K562 (cell line): Measurements from ENCODE around the gene CDC42BPB. TPM values are rescaled to one million over a fixed set of nuclear protein-coding genes. Genes with fewer than 3 reads are reported as not detected.

Source experiments
- ATAC-seq: fragments of 200-7000 bp; cut with Tn5 transposase; 3 replicates; pipeline ENCODE4 v1.9.1; 2020; ENCODE audit warnings: moderate library complexity
- BruUV-seq: library from RNA; stranded (reverse); fragments of 400-500 nt; replicated peaks from 2 replicates; lab custom pipeline; 2021; lab: Mats Ljungman, UMichigan
- CTCF ChIA-PET: fragments of 300-600 bp; formaldehyde crosslinking; extraction: SDS; loops from one replicate; lab custom pipeline; 2021; ENCODE audit warnings: low intra/inter-chr PET ratio; lab: Yijun Ruan, JAX
- POLR2A ChIA-PET: fragments of 300-600, 350-650 bp; sonication (Branson Sonifier 250); formaldehyde crosslinking; extraction: SDS; loops from one replicate; lab custom pipeline; 2021; ENCODE audit warnings: antibody characterized with exemption, inconsistent platforms; lab: Yijun Ruan, JAX
- DNase-seq, 4 experiments: peaks; one replicate each; pipeline versions ENCODE4 v3.0.0 to v3.0.0-alpha.2; 2011 to 2018; ENCODE audit warnings: low spot score in 3 of 4, mixed read lengths in 3 of 4; ENCODE audit errors: extremely low read depth in 1 of 4
- FAIRE-seq: peaks from 2 replicates; lab custom pipeline; 2011; peaks lifted over from hg19 to GRCh38; lab: Jason Lieb, UNC
- H2AFZ ChIP-seq: 2 replicates; pipeline ENCODE4 v1.6.0; 2011; ENCODE audit warnings: low read depth, low read length, control low read depth, inconsistent platforms
- H3K27ac ChIP-seq: fragments of 200-600 bp; 3 replicates; pipeline ENCODE4 v1.8.0; 2011; ENCODE audit warnings: low read depth, mild to moderate bottlenecking, control low read depth, inconsistent platforms, low read length, moderate library complexity, mixed read lengths; ENCODE audit errors: extremely low read depth
- H3K27me3 ChIP-seq, 2 experiments: fragments of 300-600 bp in 1 of 2; 2 replicates in 1 of 2; 3 replicates in 1 of 2; pipeline versions ENCODE4 v1.6.0 to v1.8.0; 2011; ENCODE audit warnings: inconsistent platforms in 2 of 2, low read length in 2 of 2, mild to moderate bottlenecking in 1 of 2, mixed read lengths in 1 of 2, moderate library complexity in 1 of 2; ENCODE audit not compliant: control insufficient read depth in 2 of 2, insufficient read depth in 2 of 2
- H3K36me3 ChIP-seq: fragments of 300-600 bp; 3 replicates; pipeline ENCODE4 v1.8.0; 2011; ENCODE audit warnings: mild to moderate bottlenecking, low read length, inconsistent platforms; ENCODE audit not compliant: control insufficient read depth, insufficient read depth
- H3K4me1 ChIP-seq, 2 experiments: fragments of 200-600 bp in 1 of 2; replicated peaks in 1 of 2; 2 replicates in 1 of 2; 3 replicates in 1 of 2; pipeline versions ENCODE4 v1.5.1 to v1.8.0; 2011; ENCODE audit warnings: inconsistent platforms in 2 of 2, low read length in 2 of 2, mild to moderate bottlenecking in 1 of 2, mixed read lengths in 1 of 2, moderate library complexity in 1 of 2; ENCODE audit not compliant: control insufficient read depth in 2 of 2, insufficient read depth in 2 of 2
- H3K4me2 ChIP-seq: 2 replicates; pipeline ENCODE4 v1.6.1; 2011; ENCODE audit warnings: low read length, control low read depth, inconsistent platforms, mixed read lengths; ENCODE audit not compliant: insufficient read depth
- H3K4me3 ChIP-seq: fragments of 200-600 bp; sonication (generic), shearing (Covaris generic); 2 replicates; pipeline ENCODE4 v1.5.1; 2016; ENCODE audit warnings: control low read depth, inconsistent platforms
- H3K79me2 ChIP-seq: fragments of 200-600 bp; 3 replicates; pipeline ENCODE4 v1.8.0; 2011; ENCODE audit warnings: low read length, inconsistent platforms; ENCODE audit not compliant: control insufficient read depth, insufficient read depth
- H3K9ac ChIP-seq, 2 experiments: 2 replicates each; pipeline versions ENCODE4 v1.6.0 to v1.6.1; 2011; ENCODE audit warnings: low read depth in 2 of 2, low read length in 2 of 2, control low read depth in 1 of 2, inconsistent platforms in 1 of 2, mild to moderate bottlenecking in 1 of 2, mixed read lengths in 1 of 2; ENCODE audit not compliant: insufficient read depth in 1 of 2
- H3K9me1 ChIP-seq: one replicate; pipeline ENCODE4 v1.6.0; 2011; ENCODE audit warnings: inconsistent platforms, mild to moderate bottlenecking, low read length, moderate library complexity; ENCODE audit not compliant: control insufficient read depth, insufficient read depth
- H3K9me3 ChIP-seq: replicated peaks from 2 replicates; pipeline ENCODE4 v1.5.1; 2011; ENCODE audit warnings: low read depth, low read length, inconsistent platforms; ENCODE audit not compliant: control insufficient read depth, insufficient read depth
- H4K20me1 ChIP-seq: replicated peaks from 2 replicates; pipeline ENCODE4 v1.6.1; 2011; ENCODE audit warnings: low read length, inconsistent platforms, mixed read lengths; ENCODE audit not compliant: control insufficient read depth, insufficient read depth
- C11orf30 ChIP-seq: fragments of 450-650 bp; IDR thresholded peaks from 2 replicates; pipeline ENCODE4 v1.6.1; 2016; ENCODE audit warnings: low read depth, mild to moderate bottlenecking
- GMEB1 ChIP-seq: fragments of 250-450 bp; sonication (Bioruptor Pico); IDR thresholded peaks from 2 replicates; pipeline ENCODE4 v1.4.0; 2020; ENCODE audit warnings: mild to moderate bottlenecking
- HEY1 ChIP-seq: fragments of 250-450 bp; sonication (Bioruptor Pico); IDR thresholded peaks from 2 replicates; pipeline ENCODE4 v1.5.0; 2020; ENCODE audit warnings: mild to moderate bottlenecking, moderate library complexity, borderline replicate concordance
- LCOR ChIP-seq: sonication (generic); formaldehyde crosslinking; IDR thresholded peaks from 2 replicates; pipeline ENCODE4 v1.8.0; 2022; ENCODE audit warnings: mild to moderate bottlenecking, missing genetic modification reagents
- PML ChIP-seq: IDR thresholded peaks from 2 replicates; pipeline ENCODE4 v1.6.1; 2012; ENCODE audit warnings: low read length, inconsistent platforms
- SMAD4 ChIP-seq: fragments of 250-450 bp; sonication (Bioruptor Pico); conservative IDR thresholded peaks from 2 replicates; pipeline ENCODE4 v1.8.0; 2021; ENCODE audit warnings: inconsistent platforms, mild to moderate bottlenecking, moderate library complexity
- ZFX ChIP-seq: sonication (generic); formaldehyde crosslinking; IDR thresholded peaks from 2 replicates; pipeline ENCODE4 v1.8.0; 2022; ENCODE audit warnings: mild to moderate bottlenecking, missing genetic modification reagents, moderate library complexity
- ZNF175 ChIP-seq: fragments of 200-800 bp; sonication (Bioruptor generic); IDR thresholded peaks from 2 replicates; pipeline ENCODE4 v1.6.1; 2016; ENCODE audit warnings: low read depth, mild to moderate bottlenecking, missing genetic modification characterization, missing compliant biosample characterization
- ZNF766 ChIP-seq: fragments of 200-800 bp; sonication (Bioruptor generic); conservative IDR thresholded peaks from 2 replicates; pipeline ENCODE4 v1.6.1; 2016; ENCODE audit warnings: missing genetic modification characterization, missing compliant biosample characterization
- WGBS: fragments of 100-300 bp; shearing (Covaris generic); methylation state at CpG from one replicate; pipeline ENCODE4 v1.1.6; 2016; ENCODE audit warnings: low coverage, mixed read lengths; ENCODE audit not compliant: insufficient coverage; ENCODE audit errors: missing lambda C conversion rate; 5-methylcytosine and 5-hydroxymethylcytosine counted together
- in situ Hi-C: fragments of 300-500 bp; cut with MboI; formaldehyde crosslinking; loops from 4 replicates; pipeline ENCODE4 v1.15.0; 2018; ENCODE audit warnings: inconsistent platforms, mixed read lengths
- intact Hi-C: fragments of 100-400 bp; cut with micrococcal nuclease; formaldehyde crosslinking; loops from 2 replicates; pipeline ENCODE4 v1.14.2; 2022
- polyA plus RNA-seq, 8 experiments: library from polyadenylated mRNA; depleted of rRNA in 4 of 8; stranded (reverse) in 5 of 8; unstranded in 3 of 8; fragments of >200 nt; fragmentation: Nextera tagmentation in 2 of 8; fragmentation: Illumina TruSeq in 1 of 8; extraction: Ambion mirVana in 2 of 8; extraction: Trizol in 1 of 8; gene quantifications; 2 replicates each; pipeline versions ENCODE4 v1.2.1 to v1.2.3, GENCODE V29; 2011 to 2014; ENCODE audit warnings: inconsistent platforms in 1 of 8, missing spikeins in 1 of 8
- total RNA-seq, 7 experiments: library from RNA; depleted of rRNA in 6 of 7; stranded (reverse); fragments of >200 nt in 6 of 7; fragmentation: Illumina TruSeq in 2 of 7; extraction: Trizol in 2 of 7; gene quantifications; 2 replicates each; pipeline versions ENCODE4 v1.2.1 to v1.2.3, GENCODE V29; 2011 to 2021; ENCODE audit warnings: low replicate concordance in 1 of 7
- TF ChIP-seq, protein P1 (sequence below): sonication (generic); formaldehyde crosslinking; IDR thresholded peaks from 2 replicates; pipeline ENCODE4 v1.4.0; 2020; ENCODE audit warnings: mild to moderate bottlenecking, missing genetic modification reagents

The CDC42BPB gene
- total and polyA plus RNA-seq, 9 of the 15 experiments (the other 6 are each of a cell fraction or from before 2014, with no cell fraction given), result 0.07 to 24.3 (median 12.6) TPM

GRCh38 chr14:102930138-102930752 lies 127.1 kb downstream of the CDC42BPB start:
- Histone ChIP-seq H3K36me3 (peaks cover 6% of the 10 kb centered on the region; the same call in 1 of the 3 replicates), H3K4me3 (no peak overlapping the region), H3K9ac (no peak overlapping the region), H3K27me3 (no peaks in the 10 kb centered on the region), H3K27ac (no peak overlapping the region), H3K9me1 (no peaks in the 10 kb centered on the region), H3K4me2 (no peak overlapping the region), H4K20me1 (no peaks in the 10 kb centered on the region), H2AFZ (no peak overlapping the region), H3K9me3 (no peaks in the 10 kb centered on the region), H3K79me2 (no peaks in the 10 kb centered on the region), H3K4me1 (peaks cover 0 to 26% of the 10 kb centered on the region in 2 experiments; a peak in 3 of 5 replicates)
- intact Hi-C loops (no loop called here), in situ Hi-C loops (no loop called here)
- WGBS, result 100% methylated on average over 4 of the region's 74 CpGs
- BruUV-seq, result no TSS peak
- TF ChIP-seq C11orf30 (no peak), ZNF766 (CRISPR knock-in tag) (no peak)
- no peak for FAIRE-seq
- DNase-seq, result no peak
- ChIA-PET CTCF (no interaction called here), POLR2A (no interaction called here)
- ATAC-seq, result no peak

DNA sequence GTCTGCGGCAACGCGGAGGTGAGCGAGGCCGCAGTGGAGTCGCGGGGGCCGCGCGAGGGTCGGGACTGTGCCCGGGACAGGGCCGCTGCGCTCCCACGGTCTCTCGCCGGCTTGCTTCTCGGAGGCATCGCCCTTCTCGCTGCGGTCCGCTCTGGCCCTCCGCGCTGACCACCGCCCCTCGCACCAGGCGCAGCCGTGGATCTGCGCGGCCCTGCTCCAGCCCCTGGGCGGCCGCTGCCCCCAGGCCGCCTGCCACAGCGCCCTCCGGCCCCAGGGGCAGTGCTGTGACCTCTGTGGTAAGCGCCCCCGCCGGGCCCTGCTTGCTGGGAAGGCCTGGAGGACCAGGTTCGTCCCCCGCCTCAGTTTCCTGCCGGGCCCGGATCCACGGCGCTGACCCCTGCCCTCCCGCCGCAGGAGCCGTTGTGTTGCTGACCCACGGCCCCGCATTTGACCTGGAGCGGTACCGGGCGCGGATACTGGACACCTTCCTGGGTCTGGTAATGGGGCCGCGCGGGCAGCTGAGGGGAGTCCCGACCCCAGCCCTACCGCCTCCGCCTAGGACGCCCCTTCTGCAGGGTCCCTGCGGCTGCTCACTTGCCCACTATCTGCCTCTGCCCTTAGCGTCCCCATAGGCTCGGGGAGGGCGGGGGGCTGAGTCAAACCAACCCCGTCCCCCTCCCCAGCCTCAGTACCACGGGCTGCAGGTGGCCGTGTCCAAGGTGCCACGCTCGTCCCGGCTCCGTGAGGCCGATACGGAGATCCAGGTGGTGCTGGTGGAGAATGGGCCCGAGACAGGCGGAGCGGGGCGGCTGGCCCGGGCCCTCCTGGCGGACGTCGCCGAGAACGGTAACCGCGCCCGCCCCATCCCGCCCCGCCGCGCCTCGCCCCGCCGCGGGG lies 127.9 kb downstream of the CDC42BPB start:
- Histone ChIP-seq H3K9me3 (no peaks in the 10 kb centered on the region), H3K4me3 (no peak overlapping the region), H3K4me1 (peaks cover 0 to 31% of the 10 kb centered on the region in 2 experiments; a peak in 3 of 5 replicates), H3K4me2 (no peak overlapping the region), H3K27me3 (no peaks in the 10 kb centered on the region), H3K9me1 (no peaks in the 10 kb centered on the region), H4K20me1 (no peaks in the 10 kb centered on the region), H3K36me3 (peaks cover 6% of the 10 kb centered on the region; the same call in 1 of the 3 replicates), H2AFZ (no peak overlapping the region), H3K9ac (no peak overlapping the region), H3K79me2 (no peaks in the 10 kb centered on the region), H3K27ac (no peak overlapping the region)
- WGBS, result 95% methylated on average over 11 of the region's 94 CpGs
- in situ Hi-C loops, result no loop called here
- BruUV-seq, result no TSS peak
- intact Hi-C loops, result no loop called here
- DNase-seq, result no peak
- CTCF ChIA-PET, result no interaction called here
- POLR2A ChIA-PET, result no interaction called here
- no peak for ATAC-seq
- FAIRE-seq, result no peak
- TF ChIP-seq HEY1 (CRISPR knock-in tag) (no peak), PML (no peak), SMAD4 (CRISPR knock-in tag) (no peak), ZNF175 (CRISPR knock-in tag) (no peak), ZFX (CRISPR knock-in tag) (no peak), GMEB1 (CRISPR knock-in tag) (no peak), LCOR (no peak)
- TF ChIP-seq, protein P1, sequence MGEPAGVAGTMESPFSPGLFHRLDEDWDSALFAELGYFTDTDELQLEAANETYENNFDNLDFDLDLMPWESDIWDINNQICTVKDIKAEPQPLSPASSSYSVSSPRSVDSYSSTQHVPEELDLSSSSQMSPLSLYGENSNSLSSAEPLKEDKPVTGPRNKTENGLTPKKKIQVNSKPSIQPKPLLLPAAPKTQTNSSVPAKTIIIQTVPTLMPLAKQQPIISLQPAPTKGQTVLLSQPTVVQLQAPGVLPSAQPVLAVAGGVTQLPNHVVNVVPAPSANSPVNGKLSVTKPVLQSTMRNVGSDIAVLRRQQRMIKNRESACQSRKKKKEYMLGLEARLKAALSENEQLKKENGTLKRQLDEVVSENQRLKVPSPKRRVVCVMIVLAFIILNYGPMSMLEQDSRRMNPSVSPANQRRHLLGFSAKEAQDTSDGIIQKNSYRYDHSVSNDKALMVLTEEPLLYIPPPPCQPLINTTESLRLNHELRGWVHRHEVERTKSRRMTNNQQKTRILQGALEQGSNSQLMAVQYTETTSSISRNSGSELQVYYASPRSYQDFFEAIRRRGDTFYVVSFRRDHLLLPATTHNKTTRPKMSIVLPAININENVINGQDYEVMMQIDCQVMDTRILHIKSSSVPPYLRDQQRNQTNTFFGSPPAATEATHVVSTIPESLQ (CRISPR knock-in tag), result no peak
